ENCODE measurements around the gene PDPR. TPM values are rescaled to one million over a fixed set of nuclear protein-coding genes. Genes with fewer than 3 reads are reported as not detected.
"Not testable (repeated sequence)": the region's sequence is repeated elsewhere in the genome, so short reads cannot be mapped to it uniquely, and the experiment has no call there.

The PDPR gene
- total RNA-seq, 1 experiment from 2014 or later = 28.5 TPM

DNA sequence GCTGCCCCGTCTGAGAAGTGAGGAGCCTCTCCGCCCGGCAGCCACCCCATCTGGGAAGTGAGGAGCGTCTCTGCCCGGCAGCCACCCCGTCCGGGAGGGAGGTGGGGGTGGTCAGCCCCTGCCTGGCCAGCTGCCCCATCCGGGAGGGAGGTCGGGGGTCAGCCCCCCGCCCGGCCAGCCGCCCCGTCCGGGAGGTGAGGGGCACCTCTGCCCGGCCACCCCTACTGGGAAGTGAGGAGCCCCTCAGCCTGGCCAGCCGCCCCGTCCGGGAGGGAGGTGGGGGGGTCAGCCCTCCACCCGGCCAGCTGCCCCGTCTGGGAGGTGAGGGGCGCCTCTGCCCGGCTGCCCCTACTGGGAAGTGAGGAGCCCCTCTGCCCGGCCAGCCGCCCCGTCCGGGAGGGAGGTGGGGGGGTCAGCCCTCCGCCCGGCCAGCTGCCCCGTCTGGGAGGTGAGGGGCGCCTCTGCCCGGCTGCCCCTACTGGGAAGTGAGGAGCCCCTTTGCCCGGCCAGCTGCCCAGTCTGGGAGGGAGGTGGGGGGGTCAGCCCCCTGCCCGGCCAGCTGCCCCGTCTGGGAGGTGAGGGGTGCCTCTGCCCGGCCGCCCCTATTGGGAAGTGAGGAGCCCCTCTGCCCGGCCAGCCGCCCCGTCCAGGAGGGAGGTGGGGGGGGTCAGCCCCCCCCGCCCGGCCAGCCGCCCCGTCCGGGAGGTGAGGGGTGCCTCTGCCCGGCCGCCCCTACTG, 90.7 kb downstream of the PDPR start:
- DNase-seq (ENCODE audit: low read depth, low spot score); ATAC-seq; H3K9me2 ChIP-seq (ENCODE audit: insufficient read depth); POLR2A ChIA-PET; H3K79me2 ChIP-seq (ENCODE audit: insufficient read depth, low read length); H3K27me3 ChIP-seq (ENCODE audit: insufficient read depth, low read length); H3K4me2 ChIP-seq (ENCODE audit: low read length); H3K27ac ChIP-seq (ENCODE audit: low read depth, low read length); RAD21 ChIA-PET (ENCODE audit: low non-redundant PET in 1 of 2, low total read pairs in 2 of 2, uncharacterized antibody in 2 of 2, unreplicated experiment in 2 of 2); H3K4me3 ChIP-seq (replicated peaks in 1 of 2; ENCODE audit: low read depth in 1 of 2, low read length in 2 of 2); H3K4me1 ChIP-seq (ENCODE audit: control insufficient read depth in 1 of 2, insufficient read depth in 2 of 2, low read length in 2 of 2); intact Hi-C loops (cut with micrococcal nuclease); CTCF ChIA-PET; H3K9ac ChIP-seq (ENCODE audit: low read length); H3K9me3 ChIP-seq (ENCODE audit: control insufficient read depth in 1 of 2, insufficient read depth in 1 of 2, low read depth in 1 of 2, low read length in 2 of 2); H3K36me3 ChIP-seq (ENCODE audit: control insufficient read depth in 1 of 2, insufficient read depth in 2 of 2, low read length in 2 of 2); H2AFZ ChIP-seq (ENCODE audit: low read depth, low read length, poor library complexity, severe bottlenecking); BruUV-seq (replicated peaks); H4K20me1 ChIP-seq (ENCODE audit: insufficient read depth): not testable (repeated sequence)

DNA sequence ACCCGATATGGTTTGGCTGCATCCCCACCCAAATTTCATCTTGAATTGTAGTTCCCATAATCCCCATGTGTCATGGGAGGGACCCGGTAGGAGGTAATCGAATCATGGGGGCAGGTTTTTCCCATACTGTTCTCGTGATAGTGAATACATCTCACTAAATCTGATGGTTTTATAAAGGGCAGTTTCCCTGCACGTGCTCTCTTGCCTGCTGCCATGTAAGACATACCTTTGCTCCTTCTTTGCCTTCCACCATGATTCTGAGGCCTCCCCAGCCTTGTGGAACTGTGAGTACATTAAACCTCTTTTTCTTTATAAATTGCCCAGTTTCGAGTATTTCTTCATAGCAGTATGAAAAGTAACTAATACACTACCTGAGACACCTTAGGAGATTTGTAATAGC, 92.2 kb downstream of the PDPR start:
- H3K79me2 ChIP-seq (ENCODE audit: insufficient read depth, low read length); RAD21 ChIA-PET (ENCODE audit: low non-redundant PET in 1 of 2, low total read pairs in 2 of 2, uncharacterized antibody in 2 of 2, unreplicated experiment in 2 of 2); CTCF ChIA-PET; H3K27me3 ChIP-seq (ENCODE audit: insufficient read depth, low read length); intact Hi-C loops (cut with micrococcal nuclease); BruUV-seq (replicated peaks); POLR2A ChIA-PET; H2AFZ ChIP-seq (ENCODE audit: low read depth, low read length, poor library complexity, severe bottlenecking); H3K27ac ChIP-seq (ENCODE audit: low read depth, low read length); H3K36me3 ChIP-seq (ENCODE audit: control insufficient read depth in 1 of 2, insufficient read depth in 2 of 2, low read length in 2 of 2); DNase-seq (ENCODE audit: low read depth, low spot score); ATAC-seq; H3K4me1 ChIP-seq (ENCODE audit: control insufficient read depth in 1 of 2, insufficient read depth in 2 of 2, low read length in 2 of 2); H4K20me1 ChIP-seq (ENCODE audit: insufficient read depth); H3K4me3 ChIP-seq (replicated peaks in 1 of 2; ENCODE audit: low read depth in 1 of 2, low read length in 2 of 2); H3K9ac ChIP-seq (ENCODE audit: low read length); H3K9me3 ChIP-seq (ENCODE audit: control insufficient read depth in 1 of 2, insufficient read depth in 1 of 2, low read depth in 1 of 2, low read length in 2 of 2); H3K9me2 ChIP-seq (ENCODE audit: insufficient read depth); H3K4me2 ChIP-seq (ENCODE audit: low read length): not testable (repeated sequence)

Other genes starting within 250 kb of the PDPR start
- gene CLEC18A, start 163.0 kb upstream of the PDPR start, total RNA-seq (2021; ENCODE audit: unreplicated experiment) = 1.0 TPM
- 0.59 TPM for gene CLEC18C, start 59.5 kb downstream of the PDPR start, total RNA-seq (2021; ENCODE audit: unreplicated experiment)
- gene EXOSC6, start 137.6 kb downstream of the PDPR start, total RNA-seq (2021; ENCODE audit: unreplicated experiment) = 22.9 TPM
- gene AARS1, start 175.2 kb downstream of the PDPR start, total RNA-seq (2021; ENCODE audit: unreplicated experiment) = 215 TPM
- gene DDX19B, start 184.9 kb downstream of the PDPR start, total RNA-seq (2021; ENCODE audit: unreplicated experiment) = 36.6 TPM
- gene DDX19A, start 232.6 kb downstream of the PDPR start, total RNA-seq (2021; ENCODE audit: unreplicated experiment) = 43.4 TPM

All from HCT116 (cell line).